OCI-LY7 (cell line): ENCODE data around the gene RHOG. TPM values are rescaled to one million over a fixed set of nuclear protein-coding genes. Genes with fewer than 3 reads are reported as not detected.

Experiments
- BruUV-seq: library from RNA; stranded (reverse); fragments of 400-500 nt; replicated peaks from 2 replicates; lab custom pipeline; 2021; lab: Mats Ljungman, UMichigan
- CTCF ChIA-PET: fragments of 300-600 bp; sonication (Branson Sonifier 250); formaldehyde crosslinking; loops from one replicate; lab custom pipeline; 2022; ENCODE audit warnings: antibody characterized with exemption; ENCODE audit not compliant: unreplicated experiment; lab: Charles Lee
- POLR2A ChIA-PET: fragments of 300-600 bp; sonication (Branson Sonifier 250); formaldehyde crosslinking; loops from one replicate; lab custom pipeline; 2022; ENCODE audit warnings: antibody characterized with exemption; lab: Charles Lee
- DNase-seq: peaks from one replicate; pipeline ENCODE4 v3.0.0-alpha.2; 2015; ENCODE audit warnings: low spot score
- H2AFZ ChIP-seq: fragments of 200-600 bp; sonication (generic), shearing (Covaris generic); 2 replicates; pipeline ENCODE4 v1.6.1; 2014; ENCODE audit warnings: mild to moderate bottlenecking, antibody characterized with exemption, low read length, moderate library complexity
- H3K27ac ChIP-seq: fragments of 200-600 bp; sonication (generic); 2 replicates; pipeline ENCODE4 v1.5.1; 2014; ENCODE audit warnings: mixed run types, low read depth, mild to moderate bottlenecking, moderate library complexity, low read length, inconsistent platforms; ENCODE audit not compliant: poor library complexity, severe bottlenecking
- H3K36me3 ChIP-seq: fragments of 200-600 bp; sonication (generic); 2 replicates; pipeline ENCODE4 v1.6.1; 2014; ENCODE audit warnings: mild to moderate bottlenecking, antibody characterized with exemption, low read length, moderate library complexity, mixed read lengths; ENCODE audit not compliant: insufficient read depth
- H3K4me1 ChIP-seq: fragments of 200-600 bp; sonication (generic); 2 replicates; pipeline ENCODE4 v1.5.1; 2014; ENCODE audit warnings: mild to moderate bottlenecking, low read length; ENCODE audit not compliant: insufficient read depth, poor library complexity, severe bottlenecking
- H3K4me2 ChIP-seq: fragments of 200-600 bp; sonication (generic); 2 replicates; pipeline ENCODE4 v1.6.1; 2014; ENCODE audit warnings: mild to moderate bottlenecking, low read length
- H3K4me3 ChIP-seq: fragments of 200-600 bp; sonication (generic); 2 replicates; pipeline ENCODE4 v1.5.1; 2014; ENCODE audit warnings: mild to moderate bottlenecking, low read depth, low read length; ENCODE audit not compliant: poor library complexity, severe bottlenecking
- H3K79me2 ChIP-seq: fragments of 200-600 bp; sonication (generic); 2 replicates; pipeline ENCODE4 v1.6.1; 2016; ENCODE audit warnings: low read depth, mild to moderate bottlenecking, low read length, moderate library complexity, mixed read lengths; ENCODE audit not compliant: insufficient read depth
- H3K9me2 ChIP-seq: fragments of 200-600 bp; sonication (generic); 2 replicates; pipeline ENCODE4 v1.6.1; 2016; ENCODE audit warnings: mild to moderate bottlenecking, low read length, mixed read lengths; ENCODE audit not compliant: insufficient read depth
- H3K9me3 ChIP-seq: fragments of 200-600 bp; sonication (generic); 2 replicates; pipeline ENCODE4 v1.6.1; 2014; ENCODE audit warnings: mild to moderate bottlenecking, mixed run types, low read length, mixed read lengths
- H4K20me1 ChIP-seq: fragments of 200-600 bp; sonication (generic); 2 replicates; pipeline ENCODE4 v1.6.1; 2014; ENCODE audit warnings: mild to moderate bottlenecking, antibody characterized with exemption, low read length, moderate library complexity, mixed read lengths; ENCODE audit not compliant: insufficient read depth
- CTCF ChIP-seq: fragments of 200-600 bp; sonication (generic); conservative IDR thresholded peaks from 2 replicates; pipeline ENCODE4 v1.5.1; 2014; ENCODE audit warnings: mild to moderate bottlenecking, antibody characterized with exemption, low read length, moderate library complexity, mixed read lengths
- EZH2phosphoT487 ChIP-seq: fragments of 200-600 bp; sonication (generic); IDR thresholded peaks from 2 replicates; pipeline ENCODE4 v1.6.1; 2018; ENCODE audit warnings: low read depth, borderline replicate concordance, mild to moderate bottlenecking, mixed run types, antibody characterized with exemption, low read length, moderate library complexity, mixed read lengths
- intact Hi-C: fragments of 100-400 bp; cut with micrococcal nuclease; formaldehyde crosslinking; loops from one replicate; pipeline ENCODE4 v1.10.0; 2022; ENCODE audit not compliant: unreplicated experiment
- total RNA-seq, 2 experiments: library from RNA; depleted of rRNA in 1 of 2; stranded (reverse); fragments of >200 nt in 1 of 2; shearing (Covaris generic) in 1 of 2; gene quantifications; 2 replicates each; pipeline ENCODE4 v1.2.3, GENCODE V29; 2014 to 2022

Gene RHOG
- total RNA-seq, 2 experiments from 2014 or later, result 26.2 to 57.8 TPM

- H3K9me3 ChIP-seq, result no peaks in the 10 kb centered on the region
- intact Hi-C loops, result no loop called here
- H3K27ac ChIP-seq, result no peak overlapping the region
- H3K4me1 ChIP-seq, result no peaks in the 10 kb centered on the region
- DNase-seq, result no peak
- ChIA-PET CTCF (no interaction called here), POLR2A (no interaction called here)
- peaks cover 31% of the 10 kb centered on the region for H4K20me1 ChIP-seq
- H3K4me3 ChIP-seq, result no peak overlapping the region
- no TSS peak for BruUV-seq
- H3K4me2 ChIP-seq, result no peak overlapping the region
- H2AFZ ChIP-seq, result no peak overlapping the region
- TF ChIP-seq CTCF, result no peak
- no peak for TF ChIP-seq EZH2phosphoT487
- H3K79me2 ChIP-seq, result peaks cover 99% of the 10 kb centered on the region
- H3K9me2 ChIP-seq, result no peaks in the 10 kb centered on the region
- peaks cover 93% of the 10 kb centered on the region for H3K36me3 ChIP-seq
Observed at GRCh38 chr11:3786781-3787428, 53.9 kb downstream of the RHOG start.

- no peak overlapping the region for H2AFZ ChIP-seq
- H3K9me3 ChIP-seq, result no peaks in the 10 kb centered on the region
- peaks cover 79% of the 10 kb centered on the region for H3K79me2 ChIP-seq
- intact Hi-C loops, result no loop called here
- ChIA-PET CTCF (no interaction called here), POLR2A (interaction anchor here (1.0 to 1.3 kb wide), 3 partner anchors 10 to 25 kb away, joined by 3 to 7 read pairs (median 5); no protein-coding TSS in a partner anchor)
- no peak for DNase-seq
- no peak overlapping the region for H3K4me3 ChIP-seq
- no peak overlapping the region for H3K4me2 ChIP-seq
- no TSS peak for BruUV-seq
- H3K36me3 ChIP-seq, result peaks cover 95% of the 10 kb centered on the region
- TF ChIP-seq EZH2phosphoT487, result no peak
- no peak for TF ChIP-seq CTCF
- peaks cover 22% of the 10 kb centered on the region for H4K20me1 ChIP-seq
- H3K4me1 ChIP-seq, result no peaks in the 10 kb centered on the region
- H3K9me2 ChIP-seq, result no peaks in the 10 kb centered on the region
- no peak overlapping the region for H3K27ac ChIP-seq
Observed at GRCh38 chr11:3783611-3784010, 57.1 kb downstream of the RHOG start.

GRCh38 chr11:3782963-3783362 lies 57.8 kb downstream of the RHOG start:
- H3K4me1 ChIP-seq, result no peaks in the 10 kb centered on the region
- BruUV-seq, result no TSS peak
- intact Hi-C loops, result no loop called here
- no peak overlapping the region for H3K4me3 ChIP-seq
- CTCF ChIA-PET, result no interaction called here
- H2AFZ ChIP-seq, result no peak overlapping the region
- no peak for DNase-seq
- H4K20me1 ChIP-seq, result peaks cover 19% of the 10 kb centered on the region
- H3K36me3 ChIP-seq, result peaks cover 95% of the 10 kb centered on the region
- POLR2A ChIA-PET, result interaction anchor here (1.0 to 1.3 kb wide), 2 partner anchors 9 to 26 kb away, joined by 3 to 5 read pairs; no protein-coding TSS in a partner anchor
- H3K79me2 ChIP-seq, result peaks cover 72% of the 10 kb centered on the region
- no peak overlapping the region for H3K27ac ChIP-seq
- H3K4me2 ChIP-seq, result no peak overlapping the region
- H3K9me3 ChIP-seq, result no peaks in the 10 kb centered on the region
- no peak for TF ChIP-seq EZH2phosphoT487
- TF ChIP-seq CTCF, result no peak
- no peaks in the 10 kb centered on the region for H3K9me2 ChIP-seq
